Testis (tissue), 2 donors: ENCODE results near the gene ANKRD55.

Experiments
- POLR2A ChIP-seq: fragments of 450-650 bp; IDR thresholded peaks from one replicate; pipeline ENCODE4 v1.6.1; 2017; ENCODE audit warnings: antibody characterized with exemption, mild to moderate bottlenecking, moderate library complexity
- TF ChIP-seq, protein P1 (sequence below), 3 experiments: fragments of 450-650 bp in 2 of 3; fragments of 200-600 bp in 1 of 3; sonication (generic) in 1 of 3; IDR thresholded peaks; one replicate each; pipeline ENCODE4 v1.5.1; 2016 to 2019; ENCODE audit warnings: antibody characterized with exemption in 3 of 3, mild to moderate bottlenecking in 2 of 3, moderate library complexity in 1 of 3

DNA sequence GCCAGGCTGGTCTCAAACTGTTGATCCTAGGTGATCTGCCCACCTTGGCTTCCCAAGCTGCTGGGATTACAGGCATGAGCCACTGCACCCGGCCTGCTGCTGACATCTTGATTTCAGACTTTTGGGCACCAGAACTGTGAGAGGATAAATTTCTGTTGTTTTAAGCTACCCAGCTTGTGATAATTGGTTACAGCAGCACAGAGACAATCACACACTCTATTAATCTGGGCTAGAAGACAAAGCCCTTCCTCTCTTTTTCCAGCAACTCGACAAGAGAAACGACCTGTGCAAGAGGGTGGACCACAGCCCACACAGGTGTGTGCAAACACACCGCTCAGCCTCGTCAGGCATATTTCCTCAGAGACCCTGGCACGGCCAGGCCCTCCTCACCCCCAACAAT, 4.5 kb downstream of the ANKRD55 start:
- TF ChIP-seq, protein P1, sequence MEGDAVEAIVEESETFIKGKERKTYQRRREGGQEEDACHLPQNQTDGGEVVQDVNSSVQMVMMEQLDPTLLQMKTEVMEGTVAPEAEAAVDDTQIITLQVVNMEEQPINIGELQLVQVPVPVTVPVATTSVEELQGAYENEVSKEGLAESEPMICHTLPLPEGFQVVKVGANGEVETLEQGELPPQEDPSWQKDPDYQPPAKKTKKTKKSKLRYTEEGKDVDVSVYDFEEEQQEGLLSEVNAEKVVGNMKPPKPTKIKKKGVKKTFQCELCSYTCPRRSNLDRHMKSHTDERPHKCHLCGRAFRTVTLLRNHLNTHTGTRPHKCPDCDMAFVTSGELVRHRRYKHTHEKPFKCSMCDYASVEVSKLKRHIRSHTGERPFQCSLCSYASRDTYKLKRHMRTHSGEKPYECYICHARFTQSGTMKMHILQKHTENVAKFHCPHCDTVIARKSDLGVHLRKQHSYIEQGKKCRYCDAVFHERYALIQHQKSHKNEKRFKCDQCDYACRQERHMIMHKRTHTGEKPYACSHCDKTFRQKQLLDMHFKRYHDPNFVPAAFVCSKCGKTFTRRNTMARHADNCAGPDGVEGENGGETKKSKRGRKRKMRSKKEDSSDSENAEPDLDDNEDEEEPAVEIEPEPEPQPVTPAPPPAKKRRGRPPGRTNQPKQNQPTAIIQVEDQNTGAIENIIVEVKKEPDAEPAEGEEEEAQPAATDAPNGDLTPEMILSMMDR (IDR thresholded peaks at IDR 0.05): no peak
- no peak for TF ChIP-seq POLR2A
